ENCODE measurements around the gene CEP170B. TPM values are rescaled to one million over a fixed set of nuclear protein-coding genes. Genes with fewer than 3 reads are reported as not detected.

CEP170B gene
- polyA plus RNA-seq, 2 donors: 19.8 to 37.5 TPM

- Histone ChIP-seq H3K4me1 (ENCODE audit: control insufficient read depth in 2 of 2, insufficient read depth in 2 of 2, low read length in 1 of 2) (peaks cover 13 to 24% of the 10 kb centered on the region in 2 donors), H3K27me3 (ENCODE audit: control insufficient read depth in 1 of 2, insufficient read depth in 2 of 2, low read length in 2 of 2) (no peaks in the 10 kb centered on the region), H3K9me3 (ENCODE audit: control insufficient read depth in 2 of 2, insufficient read depth in 1 of 2, low read depth in 1 of 2, low read length in 1 of 2) (no peaks in the 10 kb centered on the region), H3K36me3 (ENCODE audit: control insufficient read depth in 2 of 2, insufficient read depth in 2 of 2, low read length in 1 of 2) (peaks cover 0 to 16% of the 10 kb centered on the region in 2 donors), H3K27ac (ENCODE audit: low read depth in 2 of 2, low read length in 1 of 2) (peak overlapping the region; percentile 92), H3K4me3 (ENCODE audit: low read depth in 1 of 2, low read length in 2 of 2) (peak overlapping the region; percentile 58 to 60)
- WGBS, 2 donors: 5 to 9% methylated on average over 36 to 68 of the region's 68 CpGs
Observed at GRCh38 chr14:104865631-104866441, 768 bp downstream of the CEP170B start.

- no peaks in the 10 kb centered on the region for H3K9me3 ChIP-seq (ENCODE audit: control insufficient read depth in 2 of 2, insufficient read depth in 1 of 2, low read depth in 1 of 2, low read length in 1 of 2)
- peaks cover 0 to 16% of the 10 kb centered on the region in 2 donors for H3K36me3 ChIP-seq (ENCODE audit: control insufficient read depth in 2 of 2, insufficient read depth in 2 of 2, low read length in 1 of 2)
- no peaks in the 10 kb centered on the region for H3K27me3 ChIP-seq (ENCODE audit: control insufficient read depth in 1 of 2, insufficient read depth in 2 of 2, low read length in 2 of 2)
- H3K4me3 ChIP-seq (ENCODE audit: low read depth in 1 of 2, low read length in 2 of 2): peak overlapping the region; percentile 58 to 60
- H3K27ac ChIP-seq (ENCODE audit: low read depth in 2 of 2, low read length in 1 of 2): peak overlapping the region; percentile 92
- WGBS, 2 donors: 75 to 76% methylated on average over 12 of the region's 12 CpGs
- peaks cover 13 to 25% of the 10 kb centered on the region in 2 donors for H3K4me1 ChIP-seq (ENCODE audit: control insufficient read depth in 2 of 2, insufficient read depth in 2 of 2, low read length in 1 of 2)
Observed at GRCh38 chr14:104866451-104867370, 1.6 kb downstream of the CEP170B start.

- Histone ChIP-seq H3K36me3 (ENCODE audit: control insufficient read depth in 2 of 2, insufficient read depth in 2 of 2, low read length in 1 of 2) (peaks cover 0 to 16% of the 10 kb centered on the region in 2 donors), H3K27me3 (ENCODE audit: control insufficient read depth in 1 of 2, insufficient read depth in 2 of 2, low read length in 2 of 2) (no peaks in the 10 kb centered on the region), H3K9me3 (ENCODE audit: control insufficient read depth in 2 of 2, insufficient read depth in 1 of 2, low read depth in 1 of 2, low read length in 1 of 2) (no peaks in the 10 kb centered on the region), H3K4me3 (ENCODE audit: low read depth in 1 of 2, low read length in 2 of 2) (no peak overlapping the region), H3K4me1 (ENCODE audit: control insufficient read depth in 2 of 2, insufficient read depth in 2 of 2, low read length in 1 of 2) (peaks cover 13 to 32% of the 10 kb centered on the region in 2 donors), H3K27ac (ENCODE audit: low read depth in 2 of 2, low read length in 1 of 2) (no peak overlapping the region)
- 80 to 90% methylated on average over 6 of the region's 6 CpGs for WGBS, 2 donors
Observed at GRCh38 chr14:104867371-104868059, 2.4 kb downstream of the CEP170B start.

- WGBS, 2 donors: 87 to 90% methylated on average over 23 of the region's 23 CpGs
- Histone ChIP-seq H3K27me3 (ENCODE audit: control insufficient read depth in 1 of 2, insufficient read depth in 2 of 2, low read length in 2 of 2) (no peaks in the 10 kb centered on the region), H3K27ac (ENCODE audit: low read depth in 2 of 2, low read length in 1 of 2) (no peak overlapping the region), H3K36me3 (ENCODE audit: control insufficient read depth in 2 of 2, insufficient read depth in 2 of 2, low read length in 1 of 2) (peaks cover 0 to 16% of the 10 kb centered on the region in 2 donors), H3K4me1 (ENCODE audit: control insufficient read depth in 2 of 2, insufficient read depth in 2 of 2, low read length in 1 of 2) (peaks cover 18 to 36% of the 10 kb centered on the region in 2 donors), H3K4me3 (ENCODE audit: low read depth in 1 of 2, low read length in 2 of 2) (no peak overlapping the region), H3K9me3 (ENCODE audit: control insufficient read depth in 2 of 2, insufficient read depth in 1 of 2, low read depth in 1 of 2, low read length in 1 of 2) (no peaks in the 10 kb centered on the region)
Observed at GRCh38 chr14:104868060-104868740, 3.1 kb downstream of the CEP170B start.

- 90 to 92% methylated on average over 22 of the region's 22 CpGs for whole genome bisulfite sequencing, 2 donors
- Histone ChIP-seq H3K9me3 (ENCODE audit: control insufficient read depth in 2 of 2, insufficient read depth in 1 of 2, low read depth in 1 of 2, low read length in 1 of 2) (no peaks in the 10 kb centered on the region), H3K36me3 (ENCODE audit: control insufficient read depth in 2 of 2, insufficient read depth in 2 of 2, low read length in 1 of 2) (peaks cover 0 to 16% of the 10 kb centered on the region in 2 donors), H3K4me1 (ENCODE audit: control insufficient read depth in 2 of 2, insufficient read depth in 2 of 2, low read length in 1 of 2) (peaks cover 21 to 42% of the 10 kb centered on the region in 2 donors), H3K27ac (ENCODE audit: low read depth in 2 of 2, low read length in 1 of 2) (no peak overlapping the region), H3K4me3 (ENCODE audit: low read depth in 1 of 2, low read length in 2 of 2) (no peak overlapping the region), H3K27me3 (ENCODE audit: control insufficient read depth in 1 of 2, insufficient read depth in 2 of 2, low read length in 2 of 2) (no peaks in the 10 kb centered on the region)
Observed at GRCh38 chr14:104868811-104869572, 3.9 kb downstream of the CEP170B start.

GRCh38 chr14:104869669-104870367 is 4.8 kb downstream of the CEP170B start:
- peaks cover 23 to 50% of the 10 kb centered on the region in 2 donors for H3K4me1 ChIP-seq (ENCODE audit: control insufficient read depth in 2 of 2, insufficient read depth in 2 of 2, low read length in 1 of 2)
- no peaks in the 10 kb centered on the region for H3K27me3 ChIP-seq (ENCODE audit: control insufficient read depth in 1 of 2, insufficient read depth in 2 of 2, low read length in 2 of 2)
- no peak overlapping the region for H3K4me3 ChIP-seq (ENCODE audit: low read depth in 1 of 2, low read length in 2 of 2)
- WGBS, 2 donors: 93 to 95% methylated on average over 18 of the region's 18 CpGs
- H3K36me3 ChIP-seq (ENCODE audit: control insufficient read depth in 2 of 2, insufficient read depth in 2 of 2, low read length in 1 of 2): peaks cover 0 to 16% of the 10 kb centered on the region in 2 donors
- no peak overlapping the region for H3K27ac ChIP-seq (ENCODE audit: low read depth in 2 of 2, low read length in 1 of 2)
- no peaks in the 10 kb centered on the region for H3K9me3 ChIP-seq (ENCODE audit: control insufficient read depth in 2 of 2, insufficient read depth in 1 of 2, low read depth in 1 of 2, low read length in 1 of 2)

- Histone ChIP-seq H3K36me3 (ENCODE audit: control insufficient read depth in 2 of 2, insufficient read depth in 2 of 2, low read length in 1 of 2) (peaks cover 0 to 16% of the 10 kb centered on the region in 2 donors), H3K4me1 (ENCODE audit: control insufficient read depth in 2 of 2, insufficient read depth in 2 of 2, low read length in 1 of 2) (peaks cover 23 to 54% of the 10 kb centered on the region in 2 donors), H3K4me3 (ENCODE audit: low read depth in 1 of 2, low read length in 2 of 2) (no peak overlapping the region), H3K27me3 (ENCODE audit: control insufficient read depth in 1 of 2, insufficient read depth in 2 of 2, low read length in 2 of 2) (no peaks in the 10 kb centered on the region), H3K27ac (ENCODE audit: low read depth in 2 of 2, low read length in 1 of 2) (no peak overlapping the region), H3K9me3 (ENCODE audit: control insufficient read depth in 2 of 2, insufficient read depth in 1 of 2, low read depth in 1 of 2, low read length in 1 of 2) (no peaks in the 10 kb centered on the region)
- 78 to 79% methylated on average over 21 of the region's 21 CpGs for WGBS, 2 donors
Observed at GRCh38 chr14:104870368-104871144, 5.5 kb downstream of the CEP170B start.
